H1 (cell line): ENCODE data around the gene SND1. TPM values are rescaled to one million over a fixed set of nuclear protein-coding genes. Genes with fewer than 3 reads are reported as not detected.

ENCODE experiments used
- EZH2 ChIP-seq: fragments of 200-600 bp; sonication (generic); IDR thresholded peaks from 2 replicates; pipeline ENCODE4 v1.7.1; 2012; ENCODE audit warnings: low read depth, mild to moderate bottlenecking, moderate library complexity, low read length, inconsistent platforms; ENCODE audit not compliant: severe bottlenecking
- GTF2F1 ChIP-seq: IDR thresholded peaks from 2 replicates; pipeline ENCODE4 v1.6.1; 2012; ENCODE audit warnings: low read depth, low read length, improper control_type of control experiment, borderline replicate concordance
- HDAC2 ChIP-seq, 2 experiments: fragments of 300-600 bp in 1 of 2; sonication (generic) in 1 of 2; IDR thresholded peaks; 2 replicates each; pipeline ENCODE4 v1.6.1; 2011 to 2012; ENCODE audit warnings: low read depth in 2 of 2, low read length in 2 of 2, mild to moderate bottlenecking in 2 of 2, moderate library complexity in 2 of 2, borderline replicate concordance in 1 of 2, inconsistent platforms in 1 of 2
- JUN ChIP-seq: IDR thresholded peaks from 2 replicates; pipeline ENCODE4 v1.6.1; 2011; ENCODE audit warnings: low read depth, mild to moderate bottlenecking, improper control_type of control experiment, low read length
- POLR2A ChIP-seq, 2 experiments: IDR thresholded peaks; 1 replicate in 1 of 2; 2 replicates in 1 of 2; pipeline ENCODE4 v1.6.1; 2011; ENCODE audit warnings: low read depth in 2 of 2, low read length in 2 of 2, mild to moderate bottlenecking in 2 of 2; ENCODE audit errors: control extremely low read depth in 1 of 2
- SP2 ChIP-seq: IDR thresholded peaks from 2 replicates; pipeline ENCODE4 v1.6.1; 2012; ENCODE audit warnings: mild to moderate bottlenecking, low read length, inconsistent platforms
- ZNF274 ChIP-seq: IDR thresholded peaks from 2 replicates; pipeline ENCODE4 v1.7.0; 2012; ENCODE audit warnings: low read length, borderline replicate concordance; ENCODE audit errors: extremely low read depth
- polyA plus RNA-seq, 7 experiments: library from polyadenylated mRNA; depleted of rRNA in 3 of 7; stranded (reverse) in 5 of 7; unstranded in 2 of 7; fragments of >200 nt in 5 of 7; fragments of 200-250 nt in 2 of 7; gene quantifications; 1 replicate in 5 of 7; 2 replicates in 1 of 7; 4 replicates in 1 of 7; pipeline versions ENCODE4 v1.2.1 to v1.2.3, GENCODE V29; 2011 to 2013; ENCODE audit warnings: missing spikeins in 2 of 7, mixed read lengths in 2 of 7
- total RNA-seq: library from RNA; stranded (reverse); fragmentation: NEBNext Ultra II Directional; extraction: Animal tissue kit (Norgen Biotek cat#: 25700); gene quantifications from 2 replicates; pipeline ENCODE4 v1.2.1, GENCODE V29; 2021

Gene SND1
- total and polyA plus RNA-seq, 2 of the 8 experiments (the other 6 are each of a cell fraction or from before 2014, with no cell fraction given), result 122 to 290 TPM

DNA sequence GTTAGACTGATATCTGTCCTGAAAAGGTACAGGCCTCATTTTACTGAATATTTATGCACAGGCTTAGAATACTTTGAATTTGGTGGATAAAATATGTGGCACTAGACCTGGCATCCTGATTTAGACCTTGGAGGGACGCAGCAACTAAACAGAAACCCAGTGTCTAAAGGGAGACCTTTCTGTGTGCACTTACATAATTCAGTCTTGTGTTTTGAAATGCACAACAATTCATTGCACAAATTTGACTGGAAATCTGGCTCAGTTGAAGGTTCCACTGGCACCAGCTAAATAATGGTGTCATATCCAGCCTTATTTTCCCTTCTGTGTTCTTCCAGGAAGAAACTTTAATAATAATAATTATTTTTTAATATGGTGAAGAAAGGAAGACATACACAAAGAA lies 142.1 kb downstream of the SND1 start (continued):
- TF ChIP-seq POLR2A (IDR thresholded peaks at IDR 0.05; ENCODE audit: control extremely low read depth in 1 of 2, low read depth in 2 of 2, low read length in 2 of 2) (no peak), EZH2 (no peak), JUN (no peak), SP2 (no peak), HDAC2 (IDR thresholded peaks at IDR 0.05; ENCODE audit: borderline replicate concordance in 1 of 2, low read depth in 2 of 2, low read length in 2 of 2) (no peak), GTF2F1 (no peak), ZNF274 (no peak)
